ENCODE data around the gene ZBTB5. TPM values are rescaled to one million over a fixed set of nuclear protein-coding genes. Genes with fewer than 3 reads are reported as not detected.

ZBTB5 gene
- total and polyA plus RNA-seq, 8 donors = 2.2 to 16.5 (median 6.7) TPM; not detected in 1

DNA sequence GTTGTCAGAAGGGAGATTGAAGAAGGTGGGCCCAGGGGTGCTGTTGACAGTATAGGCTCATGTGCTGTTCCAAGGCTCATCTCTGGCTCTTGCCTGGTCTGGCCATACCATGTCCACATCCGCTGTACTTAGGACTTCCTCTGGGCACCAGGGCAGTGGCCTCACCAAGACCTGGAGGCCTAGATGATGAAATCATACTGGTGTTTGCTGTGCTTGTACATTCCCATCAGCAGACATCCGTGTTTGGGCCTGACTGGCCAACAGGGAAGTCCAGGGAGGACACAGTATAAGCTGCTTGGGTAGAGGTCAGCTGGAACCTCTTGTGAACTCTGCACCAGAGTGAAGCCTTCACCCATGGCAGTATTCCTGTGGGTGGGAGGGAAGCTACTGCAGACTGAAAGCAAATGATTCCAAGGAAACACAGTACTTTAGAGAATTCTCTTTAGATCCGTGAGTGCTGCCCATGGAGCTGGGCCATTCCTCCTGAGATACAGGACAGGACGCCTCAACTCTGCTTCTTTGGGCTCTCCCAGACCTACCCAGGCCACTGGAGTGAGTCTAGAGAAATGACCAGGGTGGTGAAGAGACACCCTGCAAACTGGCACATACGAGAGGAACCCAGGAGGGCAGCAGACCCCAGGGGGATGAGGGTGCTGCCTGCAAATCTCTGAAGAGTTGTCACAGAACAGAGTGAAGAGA lies 43.0 kb upstream of the ZBTB5 start:
- Histone ChIP-seq H3K9me3 (no peaks in the 10 kb centered on the region), H3K27ac (no peak overlapping the region), H3K36me3 (peaks cover 17 to 60% (median 56%) of the 10 kb centered on the region in 4 donors), H3K4me1 (no peaks in the 10 kb centered on the region), H3K27me3 (no peaks in the 10 kb centered on the region), H3K4me3 (no peak overlapping the region)
- intact Hi-C loops (cut with DNase I; ENCODE audit: low total_unique reads) = no loop called here
- no peak for TF ChIP-seq POLR2AphosphoS5 (IDR thresholded peaks at IDR 0.05)
- TF ChIP-seq CTCF (IDR thresholded peaks at IDR 0.05) = no peak
- TF ChIP-seq POLR2A (IDR thresholded peaks at IDR 0.05) = no peak
- 78 to 97% (median 93%) methylated on average over 5 of the region's 5 CpGs for WGBS, 5 donors
- no peak for DNase-seq

DNA sequence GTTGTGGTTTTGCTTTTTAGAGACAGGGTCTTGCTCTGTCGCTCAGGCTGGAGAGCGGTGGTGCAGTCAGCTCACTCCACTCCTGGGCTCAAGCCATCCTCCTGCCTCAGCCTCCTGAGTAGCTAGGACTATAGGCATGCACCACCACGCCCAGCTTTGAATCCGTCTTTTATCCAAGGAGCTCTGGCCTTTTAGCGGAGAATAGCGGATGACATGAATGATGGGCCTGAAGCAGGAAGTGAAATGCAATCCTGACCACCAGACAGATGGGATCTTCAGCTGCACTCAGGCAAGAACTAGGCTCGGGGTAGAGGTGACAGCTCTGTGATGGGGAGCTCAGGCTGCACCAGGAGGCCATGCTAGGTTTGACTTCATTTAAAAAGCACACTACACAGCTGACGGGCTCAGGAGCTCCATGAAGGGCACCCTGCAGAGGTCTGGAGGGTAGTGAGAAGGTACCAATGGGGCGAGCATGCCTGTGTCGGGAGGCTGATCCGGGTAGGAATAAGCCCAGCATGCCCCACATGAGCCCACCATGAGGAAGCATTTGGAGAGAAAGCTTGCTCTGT lies 42.4 kb upstream of the ZBTB5 start:
- Histone ChIP-seq H3K9me3 (no peaks in the 10 kb centered on the region), H3K36me3 (peaks cover 23 to 66% (median 58%) of the 10 kb centered on the region in 4 donors), H3K4me3 (no peak overlapping the region), H3K27me3 (no peaks in the 10 kb centered on the region), H3K4me1 (no peaks in the 10 kb centered on the region), H3K27ac (no peak overlapping the region)
- DNase-seq = no peak
- 93 to 98% (median 94%) methylated on average over 9 to 11 of the region's 11 CpGs for WGBS, 5 donors
- TF ChIP-seq POLR2AphosphoS5 (IDR thresholded peaks at IDR 0.05) (no peak), CTCF (IDR thresholded peaks at IDR 0.05) (no peak), EP300 (IDR thresholded peaks at IDR 0.05) (no peak), POLR2A (IDR thresholded peaks at IDR 0.05) (no peak)
- intact Hi-C loops (cut with DNase I; ENCODE audit: low total_unique reads) = no loop called here

DNA sequence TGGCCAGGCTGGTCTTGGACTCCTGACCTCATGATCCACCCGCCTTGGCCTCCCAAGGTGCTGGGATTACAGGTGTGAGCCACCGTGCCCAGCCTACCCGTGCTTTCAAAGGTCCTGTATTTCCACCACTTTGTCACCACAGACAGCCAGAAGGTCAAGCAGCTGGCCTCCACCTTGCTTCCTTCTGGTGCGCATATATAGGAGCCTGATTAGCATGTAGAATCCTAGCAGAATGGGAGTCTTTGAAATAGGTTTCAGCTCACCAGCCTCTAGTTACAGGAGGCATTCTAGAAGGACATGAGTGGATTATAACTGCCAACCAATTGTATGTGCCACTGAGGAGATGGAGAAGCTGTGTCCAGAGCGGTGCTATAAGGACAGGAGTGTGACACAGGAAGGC lies 39.4 kb upstream of the ZBTB5 start:
- no peak overlapping the region for H3K4me3 ChIP-seq
- intact Hi-C loops (cut with DNase I; ENCODE audit: low total_unique reads) = no loop called here
- peaks cover 44 to 80% (median 76%) of the 10 kb centered on the region in 4 donors for H3K36me3 ChIP-seq
- H3K4me1 ChIP-seq = no peaks in the 10 kb centered on the region
- no peaks in the 10 kb centered on the region for H3K9me3 ChIP-seq
- H3K27me3 ChIP-seq = no peaks in the 10 kb centered on the region
- WGBS, 5 donors = 85 to 96% (median 94%) methylated on average over 4 to 5 of the region's 5 CpGs
- no peak for TF ChIP-seq POLR2AphosphoS5 (IDR thresholded peaks at IDR 0.05)
- TF ChIP-seq EP300 (IDR thresholded peaks at IDR 0.05) = no peak
- no peak for TF ChIP-seq CTCF (IDR thresholded peaks at IDR 0.05)
- no peak for TF ChIP-seq POLR2A (IDR thresholded peaks at IDR 0.05)
- peak overlapping the region in 1 of 5 donors; percentile 26 for H3K27ac ChIP-seq
- no peak for DNase-seq

DNA sequence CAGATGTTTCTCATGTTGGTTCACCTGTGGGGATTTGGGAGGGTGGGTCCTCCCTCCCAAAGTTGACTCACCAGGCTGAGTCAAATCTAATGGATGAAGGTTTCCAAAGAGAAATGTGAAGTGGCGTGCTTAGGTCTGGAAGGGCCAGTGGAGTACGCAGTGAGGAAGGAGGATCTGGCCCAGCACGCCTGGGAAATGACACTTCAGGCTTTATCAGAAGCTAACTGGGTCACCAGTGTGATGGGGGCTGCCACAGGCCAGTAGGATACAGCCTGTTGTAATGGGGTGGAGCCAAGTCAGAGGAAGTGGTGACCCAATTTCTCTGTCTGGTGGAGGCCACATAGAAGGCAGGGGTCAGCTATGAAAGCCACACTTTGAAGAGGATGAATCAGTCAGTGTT lies 38.5 kb upstream of the ZBTB5 start:
- WGBS, 5 donors = 85 to 94% (median 88%) methylated on average over 3 of the region's 3 CpGs
- H3K36me3 ChIP-seq = peaks cover 45 to 88% (median 84%) of the 10 kb centered on the region in 4 donors
- H3K4me3 ChIP-seq = no peak overlapping the region
- no peak for TF ChIP-seq POLR2A (IDR thresholded peaks at IDR 0.05)
- no peak for TF ChIP-seq POLR2AphosphoS5 (IDR thresholded peaks at IDR 0.05)
- TF ChIP-seq EP300 (IDR thresholded peaks at IDR 0.05) = no peak
- TF ChIP-seq CTCF (IDR thresholded peaks at IDR 0.05) = no peak
- DNase-seq = peak in 1 of 2 donors; percentile 20
- intact Hi-C loops (cut with DNase I; ENCODE audit: low total_unique reads) = no loop called here
- H3K27ac ChIP-seq = peak overlapping the region in 1 of 5 donors; percentile 20
- no peaks in the 10 kb centered on the region for H3K27me3 ChIP-seq
- no peaks in the 10 kb centered on the region for H3K9me3 ChIP-seq
- no peaks in the 10 kb centered on the region for H3K4me1 ChIP-seq
